B cell (primary cell): ENCODE data around the gene PEBP1. TPM values are rescaled to one million over a fixed set of nuclear protein-coding genes. Genes with fewer than 3 reads are reported as not detected.

ENCODE experiments used
- ATAC-seq: fragments of 200-7000 bp; cut with Tn5 transposase; one replicate; pipeline ENCODE4 v1.10.0; 2021; ENCODE audit warnings: low read depth, mild to moderate bottlenecking, moderate number of reproducible peaks, moderate library complexity
- CTCF ChIA-PET: fragments of 350-600 bp; sonication (Branson Sonifier 250); formaldehyde crosslinking; loops from one replicate; lab custom pipeline; 2021; ENCODE audit warnings: antibody characterized with exemption, inconsistent platforms; lab: Charles Lee
- POLR2A ChIA-PET: fragments of 350-600 bp; sonication (Branson Sonifier 250); formaldehyde crosslinking; loops from one replicate; lab custom pipeline; 2021; ENCODE audit warnings: antibody characterized with exemption; lab: Charles Lee
- DNase-seq: peaks from one replicate; pipeline ENCODE4 v3.0.0; 2013
- H2AFZ ChIP-seq: 2 replicates; pipeline ENCODE4 v1.6.1; 2012; ENCODE audit warnings: mild to moderate bottlenecking, low read depth, low read length; ENCODE audit not compliant: insufficient read depth, poor library complexity, severe bottlenecking
- H3K27ac ChIP-seq, 2 donors: 1 replicate in 1 of 2; 2 replicates in 1 of 2; pipeline ENCODE4 v1.5.1; 2012 to 2013; ENCODE audit warnings: low read length in 2 of 2, mild to moderate bottlenecking in 2 of 2, moderate library complexity in 1 of 2
- H3K27me3 ChIP-seq, 4 experiments: fragments of 200-600 bp in 1 of 4; sonication (generic) in 1 of 4; replicated peaks in 1 of 4; 1 replicate in 2 of 4; 2 replicates in 2 of 4; pipeline versions ENCODE4 v1.6.1 to v1.7.0; 2013 to 2016; ENCODE audit warnings: low read length in 3 of 4, mild to moderate bottlenecking in 2 of 4, mixed read lengths in 1 of 4, moderate library complexity in 1 of 4; ENCODE audit not compliant: insufficient read depth in 4 of 4, control insufficient read depth in 3 of 4; ENCODE audit errors: control extremely low read depth in 1 of 4
- H3K36me3 ChIP-seq, 2 experiments: replicated peaks in 1 of 2; 1 replicate in 1 of 2; 2 replicates in 1 of 2; pipeline versions ENCODE4 v1.6.1 to v1.7.1; 2013; ENCODE audit warnings: low read length in 1 of 2; ENCODE audit not compliant: insufficient read depth in 2 of 2, control insufficient read depth in 1 of 2; ENCODE audit errors: control extremely low read depth in 1 of 2, extremely low read depth in 1 of 2
- H3K4me1 ChIP-seq, 2 donors: fragments of 200-600 bp in 1 of 2; sonication (generic) in 1 of 2; 1 replicate in 1 of 2; 2 replicates in 1 of 2; pipeline versions ENCODE4 v1.5.1 to v1.6.1; 2013 to 2017; ENCODE audit warnings: low read length in 2 of 2; ENCODE audit not compliant: control insufficient read depth in 2 of 2, insufficient read depth in 2 of 2
- H3K4me2 ChIP-seq: replicated peaks from 2 replicates; pipeline ENCODE3; 2012; ENCODE audit warnings: mild to moderate bottlenecking, low read depth, low read length; ENCODE audit not compliant: poor library complexity, severe bottlenecking
- H3K4me3 ChIP-seq, 5 experiments: fragments of 200-600 bp in 1 of 5; sonication (generic) in 1 of 5; 1 replicate in 3 of 5; 2 replicates in 2 of 5; pipeline versions ENCODE4 v1.5.1 to v1.7.0; 2011 to 2016; ENCODE audit warnings: low read length in 4 of 5, mild to moderate bottlenecking in 4 of 5, low read depth in 2 of 5, control low read depth in 1 of 5, moderate library complexity in 1 of 5; ENCODE audit not compliant: insufficient read depth in 1 of 5; ENCODE audit errors: control extremely low read depth in 1 of 5, extremely low read depth in 1 of 5
- H3K79me2 ChIP-seq: fragments of 200-600 bp; sonication (generic); one replicate; pipeline ENCODE4 v1.6.0; 2016; ENCODE audit warnings: low read length; ENCODE audit not compliant: control insufficient read depth, insufficient read depth
- H3K9ac ChIP-seq: fragments of 200-600 bp; sonication (generic); 2 replicates; pipeline ENCODE4 v1.6.1; 2017; ENCODE audit warnings: mild to moderate bottlenecking, low read length, moderate library complexity
- H3K9me3 ChIP-seq, 3 donors: one replicate each; pipeline versions ENCODE4 v1.6.1 to v1.7.1; 2013; ENCODE audit warnings: low read length in 2 of 3; ENCODE audit not compliant: control insufficient read depth in 2 of 3, insufficient read depth in 1 of 3; ENCODE audit errors: control extremely low read depth in 1 of 3
- H4K20me1 ChIP-seq: 2 replicates; pipeline ENCODE4 v1.6.0; 2012; ENCODE audit warnings: mild to moderate bottlenecking, low read length; ENCODE audit not compliant: insufficient read depth, control insufficient read depth, poor library complexity, severe bottlenecking
- H3K27ac Mint-ChIP-seq: one replicate; pipeline ENCODE4 v1.8.0; 2021; ENCODE audit warnings: mixed read lengths
- H3K27me3 Mint-ChIP-seq: one replicate; pipeline ENCODE4 v1.8.0; 2021; ENCODE audit warnings: mixed read lengths
- H3K4me1 Mint-ChIP-seq: one replicate; pipeline ENCODE4 v1.8.0; 2021; ENCODE audit warnings: mixed read lengths
- H3K4me3 Mint-ChIP-seq: one replicate; pipeline ENCODE4 v1.8.0; 2021; ENCODE audit warnings: mixed read lengths
- H3K9me3 Mint-ChIP-seq: one replicate; pipeline ENCODE4 v1.8.0; 2022; ENCODE audit warnings: mixed read lengths; ENCODE audit not compliant: insufficient read depth
- CTCF ChIP-seq: fragments of 200-600 bp; IDR thresholded peaks from one replicate; pipeline ENCODE4 v1.8.0; 2022; ENCODE audit warnings: antibody characterized with exemption, mild to moderate bottlenecking
- EZH2 ChIP-seq: IDR thresholded peaks from 2 replicates; pipeline ENCODE4 v1.6.1; 2012; ENCODE audit warnings: borderline replicate concordance, low read depth, mild to moderate bottlenecking, moderate library complexity, low read length; ENCODE audit not compliant: insufficient read depth, poor library complexity, severe bottlenecking
- WGBS: methylation state at CpG from one replicate; pipeline ENCODE4 v1.1.5; 2013; ENCODE audit warnings: missing lambda C conversion rate; ENCODE audit not compliant: insufficient coverage; 5-methylcytosine and 5-hydroxymethylcytosine counted together
- intact Hi-C: fragments of 100-400 bp; cut with micrococcal nuclease; formaldehyde crosslinking; loops from one replicate; pipeline ENCODE4 v1.10.0; 2022
- polyA plus RNA-seq: library from polyadenylated mRNA; depleted of rRNA; stranded (reverse); fragments of >200 nt; gene quantifications from 2 replicates; pipeline ENCODE4 v1.2.3, GENCODE V29; 2012
- total RNA-seq, 2 donors: library from RNA; stranded (reverse); fragments of 120-200 nt in 1 of 2; gene quantifications; 1 replicate in 1 of 2; 2 replicates in 1 of 2; pipeline versions ENCODE4 v1.2.3 to v1.2.4, GENCODE V29; 2013 to 2022

The PEBP1 gene
- total and polyA plus RNA-seq, 2 donors (not counting 1 experiment from before 2014, with no cell fraction given) = 76.6 to 106 TPM

- Histone ChIP-seq H3K9ac (peak overlapping the region; percentile 69), H3K9me3 (no peaks in the 10 kb centered on the region), H3K27ac (no peak overlapping the region), H3K4me1 (peaks cover 6 to 12% of the 10 kb centered on the region in 2 donors), H3K79me2 (no peaks in the 10 kb centered on the region), H2AFZ (peak overlapping the region; percentile 70), H3K27me3 (peaks cover 0 to 31% (median 5%) of the 10 kb centered on the region in 4 experiments), H3K36me3 (no peaks in the 10 kb centered on the region), H3K4me2 (peak overlapping the region; percentile 92), H3K4me3 (peak overlapping the region; percentile 30 to 64 (median 56)), H4K20me1 (no peaks in the 10 kb centered on the region)
- ChIA-PET POLR2A (no interaction called here), CTCF (no interaction called here)
- Mint-ChIP-seq H3K4me3 (peak overlapping the region; percentile 94), H3K9me3 (no peaks in the 10 kb centered on the region), H3K27me3 (peaks cover 22% of the 10 kb centered on the region), H3K4me1 (peaks cover 10% of the 10 kb centered on the region), H3K27ac (no peak overlapping the region)
- under 1% methylated on average over 31 of the region's 32 CpGs for WGBS
- DNase-seq = peak; percentile 34
- no peak for ATAC-seq
- TF ChIP-seq EZH2 = no peak
- no peak for TF ChIP-seq CTCF
- intact Hi-C loops = no loop called here
Measured at GRCh38 chr12:118103201-118103600, 32.7 kb upstream of the PEBP1 start.

GRCh38 chr12:118103601-118104382 lies 32.1 kb upstream of the PEBP1 start, which contains the start of gene VSIG10:
VSIG10 (minus strand) TSS chr12:118104011; CDS start chr12:118103671, 340 bp downstream.
- peak within 1 kb of the TSS; percentile 70 for H2AFZ ChIP-seq
- CTCF ChIA-PET = no interaction called here
- peak; percentile 61 for ATAC-seq

More at GRCh38 chr12:118103601-118104382, 32.1 kb upstream of the PEBP1 start, which contains the start of gene VSIG10:
- TF ChIP-seq CTCF (no peak), EZH2 (no peak)
- peaks cover 6 to 12% of the 10 kb centered on the region in 2 donors for H3K4me1 ChIP-seq
- H3K9me3 ChIP-seq = no peaks in the 10 kb centered on the region
- Mint-ChIP-seq H3K4me1 (peaks cover 10% of the 10 kb centered on the region), H3K9me3 (no peaks in the 10 kb centered on the region), H3K27ac (no peak within 1 kb of the TSS), H3K4me3 (peak within 1 kb of the TSS; percentile 94), H3K27me3 (peaks cover 22% of the 10 kb centered on the region)
- no peaks in the 10 kb centered on the region for H3K79me2 ChIP-seq
- no peaks in the 10 kb centered on the region for H4K20me1 ChIP-seq
- peak within 1 kb of the TSS; percentile 69 for H3K9ac ChIP-seq
- intact Hi-C loops = no loop called here
- WGBS = under 1% methylated on average over 75 of the region's 75 CpGs
- peak; percentile 40 for DNase-seq
- no peaks in the 10 kb centered on the region for H3K36me3 ChIP-seq
- peaks cover 0 to 31% (median 5%) of the 10 kb centered on the region in 4 experiments for H3K27me3 ChIP-seq
- H3K27ac ChIP-seq = no peak within 1 kb of the TSS
- POLR2A ChIA-PET = no interaction called here
- peak within 1 kb of the TSS; percentile 92 for H3K4me2 ChIP-seq
- peak within 1 kb of the TSS; percentile 30 to 64 (median 56) for H3K4me3 ChIP-seq
